K562 (cell line): ENCODE results near the gene CARF. TPM values are rescaled to one million over a fixed set of nuclear protein-coding genes. Genes with fewer than 3 reads are reported as not detected.

Experiments
- ATAC-seq: fragments of 200-7000 bp; cut with Tn5 transposase; 3 replicates; pipeline ENCODE4 v1.9.1; 2020; ENCODE audit warnings: moderate library complexity
- Bru-seq: library from RNA; stranded (reverse); fragments of 400-500 nt; gene quantifications from one replicate; lab custom pipeline; 2021; lab: Mats Ljungman, UMichigan
- BruChase-seq, 2 experiments: library from RNA; stranded (reverse); fragments of 400-500 nt; gene quantifications; one replicate each; lab custom pipeline; 2021; lab: Mats Ljungman, UMichigan
- BruUV-seq: library from RNA; stranded (reverse); fragments of 400-500 nt; replicated peaks from 2 replicates; lab custom pipeline; 2021; lab: Mats Ljungman, UMichigan
- CTCF ChIA-PET: fragments of 300-600 bp; formaldehyde crosslinking; extraction: SDS; loops from one replicate; lab custom pipeline; 2021; ENCODE audit warnings: low intra/inter-chr PET ratio; lab: Yijun Ruan, JAX
- POLR2A ChIA-PET: fragments of 300-600, 350-650 bp; sonication (Branson Sonifier 250); formaldehyde crosslinking; extraction: SDS; loops from one replicate; lab custom pipeline; 2021; ENCODE audit warnings: antibody characterized with exemption, inconsistent platforms; lab: Yijun Ruan, JAX
- DNase-seq, 4 experiments: peaks; one replicate each; pipeline versions ENCODE4 v3.0.0 to v3.0.0-alpha.2; 2011 to 2018; ENCODE audit warnings: low spot score in 3 of 4, mixed read lengths in 3 of 4; ENCODE audit errors: extremely low read depth in 1 of 4
- FAIRE-seq: peaks from 2 replicates; lab custom pipeline; 2011; peaks lifted over from hg19 to GRCh38; lab: Jason Lieb, UNC
- H2AFZ ChIP-seq: 2 replicates; pipeline ENCODE4 v1.6.0; 2011; ENCODE audit warnings: low read depth, low read length, control low read depth, inconsistent platforms
- H3K27ac ChIP-seq: fragments of 200-600 bp; 3 replicates; pipeline ENCODE4 v1.8.0; 2011; ENCODE audit warnings: low read depth, mild to moderate bottlenecking, control low read depth, inconsistent platforms, low read length, moderate library complexity, mixed read lengths; ENCODE audit errors: extremely low read depth
- H3K27me3 ChIP-seq, 2 experiments: fragments of 300-600 bp in 1 of 2; 2 replicates in 1 of 2; 3 replicates in 1 of 2; pipeline versions ENCODE4 v1.6.0 to v1.8.0; 2011; ENCODE audit warnings: inconsistent platforms in 2 of 2, low read length in 2 of 2, mild to moderate bottlenecking in 1 of 2, mixed read lengths in 1 of 2, moderate library complexity in 1 of 2; ENCODE audit not compliant: control insufficient read depth in 2 of 2, insufficient read depth in 2 of 2
- H3K36me3 ChIP-seq: fragments of 300-600 bp; 3 replicates; pipeline ENCODE4 v1.8.0; 2011; ENCODE audit warnings: mild to moderate bottlenecking, low read length, inconsistent platforms; ENCODE audit not compliant: control insufficient read depth, insufficient read depth
- H3K4me1 ChIP-seq, 2 experiments: fragments of 200-600 bp in 1 of 2; replicated peaks in 1 of 2; 2 replicates in 1 of 2; 3 replicates in 1 of 2; pipeline versions ENCODE4 v1.5.1 to v1.8.0; 2011; ENCODE audit warnings: inconsistent platforms in 2 of 2, low read length in 2 of 2, mild to moderate bottlenecking in 1 of 2, mixed read lengths in 1 of 2, moderate library complexity in 1 of 2; ENCODE audit not compliant: control insufficient read depth in 2 of 2, insufficient read depth in 2 of 2
- H3K4me2 ChIP-seq: 2 replicates; pipeline ENCODE4 v1.6.1; 2011; ENCODE audit warnings: low read length, control low read depth, inconsistent platforms, mixed read lengths; ENCODE audit not compliant: insufficient read depth
- H3K4me3 ChIP-seq: fragments of 200-600 bp; sonication (generic), shearing (Covaris generic); 2 replicates; pipeline ENCODE4 v1.5.1; 2016; ENCODE audit warnings: control low read depth, inconsistent platforms
- H3K79me2 ChIP-seq: fragments of 200-600 bp; 3 replicates; pipeline ENCODE4 v1.8.0; 2011; ENCODE audit warnings: low read length, inconsistent platforms; ENCODE audit not compliant: control insufficient read depth, insufficient read depth
- H3K9ac ChIP-seq, 2 experiments: 2 replicates each; pipeline versions ENCODE4 v1.6.0 to v1.6.1; 2011; ENCODE audit warnings: low read depth in 2 of 2, low read length in 2 of 2, control low read depth in 1 of 2, inconsistent platforms in 1 of 2, mild to moderate bottlenecking in 1 of 2, mixed read lengths in 1 of 2; ENCODE audit not compliant: insufficient read depth in 1 of 2
- H3K9me1 ChIP-seq: one replicate; pipeline ENCODE4 v1.6.0; 2011; ENCODE audit warnings: inconsistent platforms, mild to moderate bottlenecking, low read length, moderate library complexity; ENCODE audit not compliant: control insufficient read depth, insufficient read depth
- H3K9me3 ChIP-seq: replicated peaks from 2 replicates; pipeline ENCODE4 v1.5.1; 2011; ENCODE audit warnings: low read depth, low read length, inconsistent platforms; ENCODE audit not compliant: control insufficient read depth, insufficient read depth
- H4K20me1 ChIP-seq: replicated peaks from 2 replicates; pipeline ENCODE4 v1.6.1; 2011; ENCODE audit warnings: low read length, inconsistent platforms, mixed read lengths; ENCODE audit not compliant: control insufficient read depth, insufficient read depth
- BRD9 ChIP-seq: fragments of 450-650 bp; IDR thresholded peaks from 2 replicates; pipeline ENCODE4 v1.6.1; 2018; ENCODE audit warnings: low read depth; ENCODE audit not compliant: partially characterized antibody
- ELF2 ChIP-seq: fragments of 250-450 bp; sonication (Bioruptor Pico); IDR thresholded peaks from 2 replicates; pipeline ENCODE4 v1.5.0; 2021; ENCODE audit warnings: mild to moderate bottlenecking
- GABPA ChIP-seq: fragments of 200-800 bp; sonication (Bioruptor generic); conservative IDR thresholded peaks from 2 replicates; pipeline ENCODE4 v1.6.1; 2016; ENCODE audit warnings: low read depth, missing genetic modification characterization, missing compliant biosample characterization
- MYBL2 ChIP-seq, 2 experiments: fragments of 450-650 bp in 1 of 2; sonication (generic) in 1 of 2; formaldehyde crosslinking in 1 of 2; IDR thresholded peaks; 2 replicates each; pipeline versions ENCODE4 v1.6.1 to v1.8.1; 2017 to 2022; ENCODE audit warnings: borderline replicate concordance in 1 of 2, inconsistent platforms in 1 of 2, low read depth in 1 of 2, mild to moderate bottlenecking in 1 of 2, missing genetic modification reagents in 1 of 2, moderate library complexity in 1 of 2
- NR3C1 ChIP-seq: sonication (generic); formaldehyde crosslinking; IDR thresholded peaks from 2 replicates; pipeline ENCODE4 v1.8.1; 2022; ENCODE audit warnings: missing genetic modification reagents
- RBFOX2 ChIP-seq: fragments of 200-400 bp; formaldehyde crosslinking; IDR thresholded peaks from 2 replicates; pipeline ENCODE4 v1.6.1; 2017; ENCODE audit warnings: low read depth, mild to moderate bottlenecking, low read length, moderate library complexity
- TFAP4 ChIP-seq: sonication (generic); formaldehyde crosslinking; IDR thresholded peaks from 2 replicates; pipeline ENCODE4 v1.8.0; 2022; ENCODE audit warnings: missing genetic modification reagents, mild to moderate bottlenecking, moderate library complexity, borderline replicate concordance
- ZNF124 ChIP-seq: sonication (generic); formaldehyde crosslinking; IDR thresholded peaks from 2 replicates; pipeline ENCODE4 v1.8.1; 2022; ENCODE audit warnings: missing genetic modification reagents
- ZNF174 ChIP-seq: fragments of 250-450 bp; sonication (Bioruptor Pico); IDR thresholded peaks from 2 replicates; pipeline ENCODE4 v1.4.0; 2020; ENCODE audit warnings: mild to moderate bottlenecking
- WGBS: fragments of 100-300 bp; shearing (Covaris generic); methylation state at CpG from one replicate; pipeline ENCODE4 v1.1.6; 2016; ENCODE audit warnings: low coverage, mixed read lengths; ENCODE audit not compliant: insufficient coverage; ENCODE audit errors: missing lambda C conversion rate; 5-methylcytosine and 5-hydroxymethylcytosine counted together
- in situ Hi-C: fragments of 300-500 bp; cut with MboI; formaldehyde crosslinking; loops from 4 replicates; pipeline ENCODE4 v1.15.0; 2018; ENCODE audit warnings: inconsistent platforms, mixed read lengths
- intact Hi-C: fragments of 100-400 bp; cut with micrococcal nuclease; formaldehyde crosslinking; loops from 2 replicates; pipeline ENCODE4 v1.14.2; 2022
- long read RNA-seq, 3 experiments: library from polyadenylated mRNA in 2 of 3; library from RNA in 1 of 3; unstranded in 2 of 3; stranded (forward) in 1 of 3; transcript quantifications; one replicate each; pipeline ENCODE4 v2.0.0, GENCODE V29; 2019 to 2022
- polyA minus RNA-seq, 3 experiments: library from RNA; depleted of rRNA, polyadenylated mRNA; stranded (reverse); fragments of >200 nt; gene quantifications; 2 replicates each; pipeline ENCODE4 v1.2.3, GENCODE V29; 2011
- polyA plus RNA-seq, 8 experiments: library from polyadenylated mRNA; depleted of rRNA in 4 of 8; stranded (reverse) in 5 of 8; unstranded in 3 of 8; fragments of >200 nt; fragmentation: Nextera tagmentation in 2 of 8; fragmentation: Illumina TruSeq in 1 of 8; extraction: Ambion mirVana in 2 of 8; extraction: Trizol in 1 of 8; gene quantifications; 2 replicates each; pipeline versions ENCODE4 v1.2.1 to v1.2.3, GENCODE V29; 2011 to 2014; ENCODE audit warnings: inconsistent platforms in 1 of 8, missing spikeins in 1 of 8
- total RNA-seq, 7 experiments: library from RNA; depleted of rRNA in 6 of 7; stranded (reverse); fragments of >200 nt in 6 of 7; fragmentation: Illumina TruSeq in 2 of 7; extraction: Trizol in 2 of 7; gene quantifications; 2 replicates each; pipeline versions ENCODE4 v1.2.1 to v1.2.3, GENCODE V29; 2011 to 2021; ENCODE audit warnings: low replicate concordance in 1 of 7

Gene CARF, protein sequence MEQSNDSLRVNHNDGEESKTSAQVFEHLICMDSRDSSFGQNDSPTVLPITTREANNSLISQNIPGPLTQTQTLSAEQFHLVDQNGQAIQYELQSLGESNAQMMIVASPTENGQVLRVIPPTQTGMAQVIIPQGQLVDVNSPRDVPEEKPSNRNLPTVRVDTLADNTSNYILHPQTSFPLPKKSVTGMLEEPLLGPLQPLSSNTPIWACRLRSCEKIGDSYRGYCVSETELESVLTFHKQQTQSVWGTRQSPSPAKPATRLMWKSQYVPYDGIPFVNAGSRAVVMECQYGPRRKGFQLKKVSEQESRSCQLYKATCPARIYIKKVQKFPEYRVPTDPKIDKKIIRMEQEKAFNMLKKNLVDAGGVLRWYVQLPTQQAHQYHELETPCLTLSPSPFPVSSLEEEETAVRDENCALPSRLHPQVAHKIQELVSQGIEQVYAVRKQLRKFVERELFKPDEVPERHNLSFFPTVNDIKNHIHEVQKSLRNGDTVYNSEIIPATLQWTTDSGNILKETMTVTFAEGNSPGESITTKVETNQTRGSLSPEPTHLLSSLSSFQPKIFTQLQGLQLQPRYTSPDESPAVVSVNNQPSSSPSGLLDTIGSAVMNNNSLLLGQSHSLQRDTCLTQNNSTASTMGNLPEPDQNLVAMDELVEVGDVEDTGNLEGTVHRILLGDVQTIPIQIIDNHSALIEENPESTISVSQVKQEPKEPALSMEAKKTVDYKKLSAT
- 3.4 and 6.2 TPM in 2 replicates for total RNA-seq (2011; cell fraction: chromatin; rRNA removed; ENCODE audit: low replicate concordance)
- 1.4 and 2.2 TPM in 2 replicates for total RNA-seq (2011; cell fraction: nucleolus; rRNA removed)
- 2.3 and 3.5 TPM in 2 replicates for total RNA-seq (2011; cell fraction: nucleoplasm; rRNA removed)
- total RNA-seq (2014; rRNA removed) (0.45 TPM in 2 replicates), total RNA-seq (2014; rRNA removed; fragmentation: Illumina TruSeq; extraction: Trizol) (2.0 and 2.3 TPM in 2 replicates), total RNA-seq (2015; rRNA removed; fragmentation: Illumina TruSeq; extraction: Trizol) (1.8 TPM in 2 replicates), total RNA-seq (2021) (0.95 and 1.2 TPM in 2 replicates), polyA plus RNA-seq (2011; rRNA removed) (4.2 and 4.6 TPM in 2 replicates), polyA plus RNA-seq (2014; fragmentation: Illumina TruSeq; extraction: Trizol) (1.3 and 1.6 TPM in 2 replicates), polyA plus RNA-seq (2014; fragmentation: Nextera tagmentation; extraction: Ambion mirVana) (under 1 TPM; 0.31 to 0.80 TPM), polyA plus RNA-seq (2014; rRNA removed) (1.2 and 1.6 TPM in 2 replicates), polyA minus RNA-seq (2011; rRNA and poly(A)+ RNA removed) (1.4 and 3.7 TPM in 2 replicates), Bru-seq, nascent RNA (percentile 49 among the genes with signal in this experiment), BruChase-seq, experiment 1, labeled RNA remaining after a 2-hour chase (percentile 58 among the genes with signal in this experiment), BruChase-seq, experiment 2, labeled RNA remaining after a 6-hour chase (percentile 54 among the genes with signal in this experiment)
- 0.69 and 2.1 TPM in 2 replicates for polyA plus RNA-seq (2011; cell fraction: cytosol; rRNA removed)
- 3.2 and 7.8 TPM in 2 replicates for polyA plus RNA-seq (2011; cell fraction: nucleus; rRNA removed)
- 0.82 and 2.9 TPM in 2 replicates for polyA plus RNA-seq (2012)
- polyA minus RNA-seq (2011; cell fraction: cytosol; rRNA and poly(A)+ RNA removed), result 1.2 and 1.5 TPM in 2 replicates
- 2.4 and 4.0 TPM in 2 replicates for polyA minus RNA-seq (2011; cell fraction: nucleus; rRNA and poly(A)+ RNA removed)
- long read RNA-seq, experiment 1, partial matches to known transcripts, result 0 of 4 reads
- long read RNA-seq, experiment 1, other reads (novel, unspliced or antisense), result 4 of 4 reads
- long read RNA-seq, experiment 2, partial matches to known transcripts, result 0 of 3 reads
- long read RNA-seq, experiment 2, other reads (novel, unspliced or antisense), result 3 of 3 reads
- long read RNA-seq, experiment 3, result 0 reads

GRCh38 chr2:202911512-202912341, at the start of gene CARF, which contains the start of gene WDR12:
CARF (plus strand) TSS chr2:202912275; CDS start chr2:202941903, 29,628 bp downstream.
WDR12 (minus strand) TSS chr2:202911673; CDS start chr2:202911476, 197 bp downstream.
- Histone ChIP-seq H2AFZ (peak within 1 kb of the TSS; percentile 94), H3K9me3 (no peaks in the 10 kb centered on the region), H4K20me1 (no peaks in the 10 kb centered on the region), H3K4me3 (peak within 1 kb of the TSS; percentile 69), H3K79me2 (peaks cover 55% of the 10 kb centered on the region), H3K4me1 (peaks cover 0 to 5% of the 10 kb centered on the region in 2 experiments; a peak in 2 of 5 replicates), H3K9ac (peak within 1 kb of the TSS; percentile 93 to 95), H3K27ac (peak within 1 kb of the TSS; percentile 93), H3K36me3 (peaks cover 19% of the 10 kb centered on the region; the same call in 2 of the 3 replicates), H3K9me1 (no peaks in the 10 kb centered on the region), H3K4me2 (peak within 1 kb of the TSS; percentile 98), H3K27me3 (no peaks in the 10 kb centered on the region)
- intact Hi-C loops (loop anchor here (2.0 to 5.0 kb wide), 2 partner anchors 56 to 103 kb away; partner anchors contain the start of gene NBEAL1), in situ Hi-C loops (no loop called here)
- DNase-seq, result peak; percentile 74 to 92 (median 80)
- ChIA-PET POLR2A (no interaction called here), CTCF (no interaction called here)
- 0% methylated on average over 26 of the region's 39 CpGs for WGBS
- BruUV-seq, result no TSS peak
- ATAC-seq, result peak; percentile 79
- no peak for FAIRE-seq
- TF ChIP-seq NR3C1 (no peak), ELF2 (CRISPR knock-in tag) (peak; percentile 48; the same call in 1 of the 2 replicates), TFAP4 (CRISPR knock-in tag) (peak; percentile 39; the same call in 1 of the 2 replicates), ZNF174 (no peak), ZNF124 (CRISPR knock-in tag) (no peak), RBFOX2 (peak; percentile 65), GABPA (tag) (peak; percentile 83), MYBL2 (IDR thresholded peaks at IDR 0.05; ENCODE audit: low read depth) (peak; percentile 53), MYBL2 (CRISPR knock-in tag; IDR thresholded peaks at IDR 0.05; ENCODE audit: borderline replicate concordance) (no peak), BRD9 (no peak)
